Eye (tissue), 1 donor: Measurements from ENCODE around the gene NAB2.
"Not testable (repeated sequence)": the region's sequence is repeated elsewhere in the genome, so short reads cannot be mapped to it uniquely, and the experiment has no call there.

Source experiments
- DNase-seq: peaks from one replicate; pipeline ENCODE4 v3.0.0-alpha.2; 2015

NAB2 gene

GRCh38 chr12:57072661-57073060 lies 16.3 kb upstream of the NAB2 start:
- no peak for DNase-seq

GRCh38 chr12:57073566-57074450 lies 15.1 kb upstream of the NAB2 start:
- DNase-seq: not testable (repeated sequence)

- peak; percentile 100 for DNase-seq
These were observed 10.2 kb upstream of the NAB2 start, which contains the start of gene NEMP1 for GRCh38 chr12:57078519-57079404. Gene NEMP1, minus strand, starts transcription at chr12:57078791. Its CDS starts 46 bp downstream, at chr12:57078745.

- no peak for DNase-seq
These were observed 9.1 kb upstream of the NAB2 start for GRCh38 chr12:57079821-57080220.

GRCh38 chr12:57080855-57081254 lies 8.1 kb upstream of the NAB2 start:
- no peak for DNase-seq

- DNase-seq: peak; percentile 81
These were observed 2.9 kb upstream of the NAB2 start for GRCh38 chr12:57085999-57086492.

- peak; percentile 92 for DNase-seq
These were observed 2.4 kb upstream of the NAB2 start for GRCh38 chr12:57086493-57087009.

GRCh38 chr12:57087010-57087690 lies 1.8 kb upstream of the NAB2 start:
- peak; percentile 87 for DNase-seq

GRCh38 chr12:57087691-57088353 lies 1.1 kb upstream of the NAB2 start:
- DNase-seq: peak; percentile 95

- DNase-seq: peak; percentile 85
These were observed 644 bp downstream of the NAB2 start for GRCh38 chr12:57089271-57090245.

- no peak for DNase-seq
These were observed 1.6 kb downstream of the NAB2 start for GRCh38 chr12:57090490-57090889.

GRCh38 chr12:57090924-57091637 lies 2.2 kb downstream of the NAB2 start:
- no peak for DNase-seq

GRCh38 chr12:57091638-57092528 lies 3.0 kb downstream of the NAB2 start:
- no peak for DNase-seq

- no peak for DNase-seq
These were observed 3.6 kb downstream of the NAB2 start for GRCh38 chr12:57092529-57092862.

GRCh38 chr12:57092876-57093414 lies 4.0 kb downstream of the NAB2 start:
- DNase-seq: no peak

- DNase-seq: peak; percentile 66
These were observed 4.7 kb downstream of the NAB2 start for GRCh38 chr12:57093415-57094207.

- DNase-seq: no peak
These were observed 5.6 kb downstream of the NAB2 start for GRCh38 chr12:57094208-57095160.
